ENCODE results near the gene MAGI2. TPM values are rescaled to one million over a fixed set of nuclear protein-coding genes. Genes with fewer than 3 reads are reported as not detected.

Gene MAGI2
- total RNA-seq, 1 donor from 2014 or later: 4.0 TPM

DNA sequence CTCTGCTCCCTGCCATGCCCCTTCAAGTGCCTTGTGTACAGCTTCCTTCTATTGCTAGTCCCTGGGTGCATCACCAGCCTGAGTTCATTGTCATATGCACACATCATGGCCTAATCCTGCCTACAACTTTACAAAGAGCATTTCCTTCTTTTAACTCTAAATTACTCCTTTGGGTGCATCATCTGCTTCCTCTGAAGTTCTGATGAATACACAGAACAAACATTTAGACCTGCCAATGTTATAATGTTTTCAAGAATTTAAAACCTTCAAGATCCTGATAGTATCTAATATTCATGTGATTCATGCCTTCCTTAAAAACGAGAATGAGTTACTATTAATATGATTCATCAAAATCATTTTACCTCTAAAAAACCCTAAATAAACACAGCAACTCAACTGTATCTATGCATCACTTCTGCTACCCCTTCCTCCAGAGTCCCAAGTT lies 357.1 kb downstream of the MAGI2 start:
- no peaks in the 10 kb centered on the region for H3K4me1 ChIP-seq
- H3K27me3 ChIP-seq: no peaks in the 10 kb centered on the region
- DNase-seq (ENCODE audit: low spot score in 2 of 2): no peak
- peaks cover 0 to under 1% of the 10 kb centered on the region in 2 donors for H3K9me3 ChIP-seq
- H3K27ac ChIP-seq: no peak overlapping the region
- H3K36me3 ChIP-seq: no peaks in the 10 kb centered on the region
- no peak overlapping the region for H3K4me3 ChIP-seq
- intact Hi-C loops (cut with DNase I): no loop called here
- no peak for TF ChIP-seq CTCF (IDR thresholded peaks at IDR 0.05)

- peaks cover 3 to 10% of the 10 kb centered on the region in 2 donors for H3K9me3 ChIP-seq
- no peak for TF ChIP-seq CTCF (IDR thresholded peaks at IDR 0.05)
- no peaks in the 10 kb centered on the region for H3K4me1 ChIP-seq
- DNase-seq (ENCODE audit: low spot score in 2 of 2): no peak
- no peaks in the 10 kb centered on the region for H3K27me3 ChIP-seq
- no peak overlapping the region for H3K4me3 ChIP-seq
- no peak overlapping the region for H3K27ac ChIP-seq
- H3K36me3 ChIP-seq: no peaks in the 10 kb centered on the region
- intact Hi-C loops (cut with DNase I): no loop called here
These were observed 360.0 kb downstream of the MAGI2 start for GRCh38 chr7:79093421-79093820.

- H3K4me1 ChIP-seq: no peaks in the 10 kb centered on the region
- H3K9me3 ChIP-seq: peaks cover 10 to 20% of the 10 kb centered on the region in 2 donors
- no peak for TF ChIP-seq CTCF (IDR thresholded peaks at IDR 0.05)
- H3K4me3 ChIP-seq: no peak overlapping the region
- intact Hi-C loops (cut with DNase I): no loop called here
- no peaks in the 10 kb centered on the region for H3K36me3 ChIP-seq
- no peak for DNase-seq (ENCODE audit: low spot score in 2 of 2)
- no peaks in the 10 kb centered on the region for H3K27me3 ChIP-seq
- no peak overlapping the region for H3K27ac ChIP-seq
These were observed 361.8 kb downstream of the MAGI2 start for GRCh38 chr7:79091661-79092060.

DNA sequence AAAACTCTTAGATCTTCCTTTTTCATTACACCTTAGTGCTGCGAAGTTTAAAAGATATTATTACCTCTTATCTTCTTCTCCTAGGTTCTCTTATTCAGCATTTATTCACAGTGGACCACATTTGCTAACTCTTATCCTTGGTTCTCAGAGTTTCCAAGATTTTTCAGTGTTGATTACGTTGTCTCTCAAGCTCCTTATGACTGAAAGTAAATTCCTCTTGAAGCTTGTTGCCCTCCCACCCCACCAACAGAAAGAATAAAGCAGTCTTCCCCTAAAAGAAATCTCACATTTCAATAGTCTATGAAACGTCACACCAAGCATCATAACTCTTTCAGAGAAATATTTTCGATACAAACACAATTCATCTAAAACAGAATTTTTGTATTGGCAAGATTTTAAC lies 362.5 kb downstream of the MAGI2 start:
- intact Hi-C loops (cut with DNase I): no loop called here
- Histone ChIP-seq H3K27ac (no peak overlapping the region), H3K36me3 (no peaks in the 10 kb centered on the region), H3K27me3 (no peaks in the 10 kb centered on the region), H3K9me3 (peaks cover 10 to 20% of the 10 kb centered on the region in 2 donors), H3K4me1 (no peaks in the 10 kb centered on the region), H3K4me3 (no peak overlapping the region)
- DNase-seq (ENCODE audit: low spot score in 2 of 2): no peak
- TF ChIP-seq CTCF (IDR thresholded peaks at IDR 0.05): no peak

DNA sequence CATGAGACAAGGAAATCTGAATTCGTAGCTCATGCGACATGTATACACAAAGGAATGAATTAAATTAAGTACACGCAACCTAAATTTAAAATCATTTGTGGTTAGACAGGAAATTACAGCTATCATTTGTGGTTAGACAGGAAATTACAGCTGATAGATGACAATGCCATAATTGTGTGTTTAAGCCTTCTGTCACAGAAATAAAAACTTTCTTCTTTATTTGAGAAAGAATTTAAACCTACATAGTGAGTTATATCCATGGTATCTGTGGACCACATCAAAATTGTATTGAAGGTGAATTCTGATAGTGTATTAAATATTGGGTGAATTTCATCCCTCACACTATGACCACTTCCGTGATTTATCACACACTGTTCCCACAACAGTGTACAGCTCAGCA lies 362.9 kb downstream of the MAGI2 start:
- intact Hi-C loops (cut with DNase I): no loop called here
- DNase-seq (ENCODE audit: low spot score in 2 of 2): no peak
- H3K4me3 ChIP-seq: no peak overlapping the region

More for the DNA sequence above, 362.9 kb downstream of the MAGI2 start:
- Histone ChIP-seq H3K9me3 (peaks cover 10 to 20% of the 10 kb centered on the region in 2 donors), H3K27ac (no peak overlapping the region), H3K36me3 (no peaks in the 10 kb centered on the region), H3K4me1 (no peaks in the 10 kb centered on the region), H3K27me3 (no peaks in the 10 kb centered on the region)
- TF ChIP-seq CTCF (IDR thresholded peaks at IDR 0.05): no peak

Data from ascending aorta (tissue), 2 donors.